Stimulated activated naive CD4-positive, alpha-beta T cell treated with Interleukin-2 at 50 U/mL for 16 hours (primary cell): ENCODE measurements around the gene SLC44A3.

Experiments
- DNase-seq: peaks from one replicate; lab custom pipeline; 2025; lab: John Stamatoyannopoulos, UW

Gene SLC44A3

GRCh38 chr1:94801919-94802546 is 18.1 kb upstream of the SLC44A3 start:
- DNase-seq: no peak

- no peak for DNase-seq
These were observed 17.1 kb upstream of the SLC44A3 start for GRCh38 chr1:94803106-94803505.

GRCh38 chr1:94803517-94804441 is 16.4 kb upstream of the SLC44A3 start:
- no peak for DNase-seq

DNA sequence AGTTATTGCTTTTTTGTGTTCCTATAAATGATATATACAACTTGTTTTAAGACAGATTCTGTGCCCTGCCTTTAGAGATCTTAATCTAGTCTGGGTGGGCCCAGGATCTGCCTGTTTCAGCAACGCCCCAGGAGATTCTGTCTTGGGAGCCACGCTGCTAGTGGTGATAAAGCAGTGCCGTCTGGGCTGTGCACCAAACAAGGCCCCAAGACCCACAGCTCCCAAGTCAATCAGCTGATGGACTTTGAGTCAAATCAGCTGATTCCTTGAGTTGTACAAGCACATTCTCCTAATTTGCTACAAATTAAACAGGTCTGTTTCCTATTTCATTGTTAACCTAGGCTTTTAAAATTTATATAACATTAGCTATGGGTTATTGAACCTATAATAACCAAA is 15.7 kb upstream of the SLC44A3 start:
- no peak for DNase-seq

GRCh38 chr1:94805912-94806311 is 14.2 kb upstream of the SLC44A3 start:
- DNase-seq: no peak

DNA sequence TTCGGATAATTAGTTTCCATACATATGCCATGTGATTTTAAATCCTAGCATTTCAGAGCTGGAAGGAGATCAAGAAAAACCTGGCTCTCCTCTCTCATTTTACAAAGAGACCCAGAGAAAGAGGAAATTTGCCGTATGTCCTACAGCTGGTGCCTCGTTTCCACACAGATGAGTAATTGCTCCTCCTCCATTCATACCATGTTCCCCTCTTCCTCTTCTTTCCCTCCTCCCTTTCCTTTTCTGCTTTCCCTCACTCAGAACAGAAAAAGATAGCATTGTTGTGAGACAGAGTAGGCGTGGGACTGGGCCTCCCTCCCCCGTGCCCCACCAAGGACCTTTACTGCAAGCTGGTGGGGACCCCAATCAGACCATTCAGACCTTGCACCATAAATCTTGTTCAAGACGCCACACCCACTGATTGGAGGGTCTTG is 13.7 kb upstream of the SLC44A3 start:
- no peak for DNase-seq

- DNase-seq: no peak
These were observed 12.2 kb upstream of the SLC44A3 start for GRCh38 chr1:94807742-94808491.

- DNase-seq: no peak
These were observed 11.5 kb upstream of the SLC44A3 start for GRCh38 chr1:94808669-94809068.

DNA sequence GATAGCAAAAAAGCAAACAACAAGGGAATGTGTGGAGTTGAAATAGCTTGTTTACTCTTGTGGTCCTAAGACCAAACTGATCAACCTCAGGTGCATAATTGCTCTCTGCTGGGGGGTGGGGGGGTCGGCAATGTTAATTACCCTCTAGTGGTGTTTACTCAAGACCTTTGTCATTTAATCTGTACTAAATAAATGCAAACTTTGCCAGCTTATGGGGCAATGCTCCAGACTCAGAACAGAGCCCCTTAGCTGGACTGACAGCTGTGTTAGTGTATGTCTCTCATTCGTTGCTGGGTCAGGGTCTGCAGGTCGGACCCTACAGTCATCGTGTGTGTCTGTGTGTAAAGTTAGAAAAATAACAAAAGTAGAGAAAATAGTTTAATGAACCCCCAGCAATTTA is 7.2 kb upstream of the SLC44A3 start:
- no peak for DNase-seq

GRCh38 chr1:94816030-94816429 is 4.1 kb upstream of the SLC44A3 start:
- no peak for DNase-seq

GRCh38 chr1:94817712-94818111 is 2.4 kb upstream of the SLC44A3 start:
- no peak for DNase-seq

DNA sequence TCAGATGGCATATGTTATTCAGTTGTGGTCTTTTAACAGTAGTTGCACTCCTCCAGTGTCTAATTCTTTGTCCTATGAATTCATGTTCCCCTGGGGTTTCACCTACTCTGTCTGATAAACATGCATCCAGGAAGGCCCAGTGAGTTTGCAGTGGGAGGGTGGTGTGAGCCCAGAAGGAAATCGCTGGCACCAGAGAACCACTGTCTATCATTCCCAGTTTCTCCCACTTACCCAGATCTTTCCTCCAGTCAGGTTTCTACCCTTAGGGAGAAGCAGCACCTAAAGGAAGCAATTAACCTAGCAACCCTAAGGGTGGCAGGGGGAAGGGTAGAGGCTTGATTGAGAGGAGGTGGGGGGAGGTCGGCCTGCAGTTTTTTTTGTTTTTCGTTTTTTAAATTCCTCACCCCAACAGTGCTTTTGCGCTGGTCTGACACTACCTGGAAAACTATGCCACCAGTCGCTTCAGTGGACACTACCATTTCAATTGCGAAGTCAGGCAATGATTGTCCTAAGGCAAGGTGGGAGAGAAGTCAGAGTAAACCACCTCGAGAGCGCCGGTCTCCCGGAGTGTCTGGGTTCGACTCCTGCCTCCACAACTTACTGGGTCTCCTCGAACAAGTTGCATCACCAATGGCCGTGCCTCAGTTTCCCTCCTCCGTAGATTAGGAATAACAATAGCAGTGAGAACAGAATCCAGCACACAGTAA is 766 bp upstream of the SLC44A3 start:
- DNase-seq: no peak

- DNase-seq: no peak
These were observed 779 bp downstream of the SLC44A3 start for GRCh38 chr1:94820936-94821335.

- no peak for DNase-seq
These were observed 1.6 kb downstream of the SLC44A3 start for GRCh38 chr1:94821636-94822305.

DNA sequence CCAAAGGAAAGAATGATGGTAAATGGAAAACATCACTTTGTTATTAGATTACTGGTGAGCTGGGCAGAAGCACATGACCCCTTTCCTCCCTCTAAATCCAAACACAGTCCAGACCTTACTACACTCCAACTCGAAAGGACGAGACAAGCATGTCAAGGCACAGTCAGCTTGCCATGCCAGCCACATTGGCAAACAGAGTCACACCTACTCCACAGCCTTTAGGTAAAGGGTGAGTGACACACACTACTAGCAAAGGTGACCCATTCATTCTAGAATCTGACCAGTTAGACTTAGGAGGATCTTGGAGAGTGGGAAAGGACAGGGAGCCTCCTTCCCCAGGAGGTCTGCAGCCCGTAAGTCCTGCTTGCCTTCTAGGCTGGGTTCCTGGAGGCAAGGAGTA is 3.0 kb downstream of the SLC44A3 start:
- no peak for DNase-seq

- no peak for DNase-seq
These were observed 5.8 kb downstream of the SLC44A3 start for GRCh38 chr1:94825936-94826335.

DNA sequence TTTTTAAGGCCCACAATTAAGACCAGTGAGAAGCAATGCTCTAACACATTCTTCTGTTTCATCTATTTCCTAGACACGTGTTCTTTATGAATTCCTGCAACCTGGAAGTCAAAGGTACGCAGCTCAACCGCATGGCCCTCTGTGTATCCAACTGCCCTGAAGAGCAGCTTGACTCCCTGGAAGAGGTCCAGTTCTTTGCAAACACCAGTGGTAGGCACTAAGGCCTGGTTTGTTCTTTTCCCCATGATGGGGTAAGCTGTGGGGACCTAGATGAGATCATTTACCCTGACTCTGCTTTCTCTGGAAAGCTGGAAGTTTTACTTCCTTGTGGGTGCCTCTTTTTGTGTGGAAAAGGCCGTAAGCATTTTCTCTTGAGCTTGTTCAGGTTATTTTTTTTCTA is 7.3 kb downstream of the SLC44A3 start:
- DNase-seq: no peak

GRCh38 chr1:94828251-94828650 is 8.1 kb downstream of the SLC44A3 start:
- DNase-seq: no peak

DNA sequence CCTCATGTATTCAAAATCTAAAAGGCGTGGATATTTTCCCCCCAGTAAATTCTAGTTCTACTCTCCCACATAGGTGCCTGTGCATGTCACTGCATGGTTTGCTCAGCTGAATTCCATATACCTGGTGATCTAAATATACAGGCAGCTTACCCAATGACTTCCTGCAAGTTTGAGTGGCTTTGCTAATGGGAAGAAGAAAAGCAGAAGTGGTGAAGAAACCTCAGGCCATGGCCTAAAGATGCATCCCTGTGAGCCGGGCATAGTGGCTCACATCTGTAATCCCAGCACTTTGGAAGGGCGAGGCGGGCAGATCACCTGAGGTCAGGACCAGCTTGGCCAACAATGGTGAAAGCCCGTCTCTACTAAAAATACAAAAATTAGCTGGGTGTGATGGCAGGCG is 11.5 kb downstream of the SLC44A3 start:
- DNase-seq: no peak

DNA sequence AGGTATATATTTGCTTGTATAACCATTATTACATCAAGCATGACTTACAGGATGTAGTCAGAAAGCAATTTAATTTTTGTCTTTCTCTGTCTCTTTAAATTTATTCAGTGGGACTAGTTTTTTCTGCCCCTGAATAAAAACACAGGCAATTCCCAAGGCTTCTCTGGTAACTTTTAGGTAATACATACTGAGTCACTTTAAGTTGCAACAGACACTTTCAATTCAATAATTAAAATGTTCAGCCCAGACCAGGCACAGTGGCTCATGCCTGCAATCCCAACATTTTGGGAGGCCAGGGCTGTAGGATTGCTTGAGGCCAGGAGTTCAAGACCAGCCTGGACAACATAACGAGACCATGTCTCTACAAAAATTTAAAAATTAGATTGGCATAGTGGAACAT is 12.3 kb downstream of the SLC44A3 start:
- no peak for DNase-seq

GRCh38 chr1:94832931-94833585 is 12.9 kb downstream of the SLC44A3 start:
- DNase-seq: no peak
